Testis (tissue), 3 donors: ENCODE data around the gene KLHL29. TPM values are rescaled to one million over a fixed set of nuclear protein-coding genes. Genes with fewer than 3 reads are reported as not detected.

Experiments used
- DNase-seq: peaks from one replicate; pipeline ENCODE4 v3.0.0-alpha.2; 2019
- H3K27ac ChIP-seq, 2 donors: fragments of 200-600 bp; sonication (generic); one replicate each; pipeline ENCODE4 v1.5.1; 2019
- H3K27me3 ChIP-seq: fragments of 200-600 bp; sonication (generic); one replicate; pipeline ENCODE4 v1.5.1; 2019
- H3K36me3 ChIP-seq: fragments of 200-600 bp; sonication (generic); one replicate; pipeline ENCODE4 v1.5.1; 2017; ENCODE audit warnings: low read depth; ENCODE audit errors: missing control alignments
- H3K4me1 ChIP-seq: fragments of 200-600 bp; sonication (generic); one replicate; pipeline ENCODE4 v1.5.1; 2019
- H3K4me3 ChIP-seq, 2 donors: fragments of 200-600 bp; sonication (generic); one replicate each; pipeline ENCODE4 v1.5.1; 2017 to 2019
- H3K9me3 ChIP-seq: fragments of 200-600 bp; sonication (generic); one replicate; pipeline ENCODE4 v1.5.1; 2017
- POLR2A ChIP-seq: fragments of 450-650 bp; IDR thresholded peaks from one replicate; pipeline ENCODE4 v1.6.1; 2017; ENCODE audit warnings: antibody characterized with exemption, mild to moderate bottlenecking, moderate library complexity
- WGBS, 2 donors: methylation state at CpG; one replicate each; pipeline ENCODE4 v1.1.5; 2018; 5-methylcytosine and 5-hydroxymethylcytosine counted together
- intact Hi-C: fragments of 100-400 bp; cut with DNase I; formaldehyde crosslinking; loops from one replicate; pipeline ENCODE4 v1.15.1; 2023; ENCODE audit warnings: low total_unique reads
- polyA plus RNA-seq: library from polyadenylated mRNA; stranded (reverse); fragments of 350-450 nt; fragmentation: Illumina TruSeq; extraction: RNeasy Lipid Tissue Mini Kit (QIAGEN cat#74804); gene quantifications from one replicate; pipeline ENCODE4 v1.2.3, GENCODE V29; 2014; ENCODE audit warnings: low read depth, low replicate concordance; ENCODE audit not compliant: insufficient read depth
- total RNA-seq, 2 donors: library from RNA; depleted of rRNA; stranded (reverse); fragments of >200 nt; gene quantifications; one replicate each; pipeline ENCODE4 v1.2.3, GENCODE V29; 2016
- TF ChIP-seq, protein P1 (sequence below), 3 experiments: fragments of 450-650 bp in 2 of 3; fragments of 200-600 bp in 1 of 3; sonication (generic) in 1 of 3; IDR thresholded peaks; one replicate each; pipeline ENCODE4 v1.5.1; 2016 to 2019; ENCODE audit warnings: antibody characterized with exemption in 3 of 3, mild to moderate bottlenecking in 2 of 3, moderate library complexity in 1 of 3

KLHL29 gene
- total and polyA plus RNA-seq, 3 donors from 2014 or later: 3.3 to 10.9 (median 7.9) TPM

DNA sequence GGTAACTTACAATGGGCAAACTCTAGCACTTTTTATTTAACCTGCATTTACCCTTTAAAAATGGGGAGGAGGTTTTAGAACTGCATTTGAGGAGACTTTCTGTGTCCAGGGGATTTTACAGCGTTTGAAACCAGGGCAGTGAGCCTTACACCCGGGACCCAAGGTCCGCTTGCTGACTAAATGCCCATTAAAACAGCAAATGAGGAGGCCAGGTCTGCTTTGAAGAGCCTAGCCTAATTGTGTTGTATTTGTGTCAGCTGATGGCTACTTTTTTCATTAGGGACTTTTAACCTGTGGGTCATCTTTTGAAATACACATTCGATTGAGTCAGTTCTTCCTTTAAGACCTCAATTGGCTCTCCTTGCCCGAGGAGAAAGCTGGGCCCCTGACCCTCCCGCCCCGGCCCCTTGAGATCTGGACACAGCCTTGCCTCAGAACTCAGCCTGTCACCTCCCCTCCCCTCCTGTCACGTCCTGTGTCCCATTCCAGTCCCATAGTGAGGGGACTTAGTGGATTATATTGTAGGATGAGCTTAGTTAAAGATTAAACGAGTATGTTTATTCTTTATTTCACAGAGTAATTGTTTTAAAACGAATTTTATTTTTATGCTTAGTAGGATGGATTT, 69.0 kb downstream of the KLHL29 start:
- TF ChIP-seq, protein P1, sequence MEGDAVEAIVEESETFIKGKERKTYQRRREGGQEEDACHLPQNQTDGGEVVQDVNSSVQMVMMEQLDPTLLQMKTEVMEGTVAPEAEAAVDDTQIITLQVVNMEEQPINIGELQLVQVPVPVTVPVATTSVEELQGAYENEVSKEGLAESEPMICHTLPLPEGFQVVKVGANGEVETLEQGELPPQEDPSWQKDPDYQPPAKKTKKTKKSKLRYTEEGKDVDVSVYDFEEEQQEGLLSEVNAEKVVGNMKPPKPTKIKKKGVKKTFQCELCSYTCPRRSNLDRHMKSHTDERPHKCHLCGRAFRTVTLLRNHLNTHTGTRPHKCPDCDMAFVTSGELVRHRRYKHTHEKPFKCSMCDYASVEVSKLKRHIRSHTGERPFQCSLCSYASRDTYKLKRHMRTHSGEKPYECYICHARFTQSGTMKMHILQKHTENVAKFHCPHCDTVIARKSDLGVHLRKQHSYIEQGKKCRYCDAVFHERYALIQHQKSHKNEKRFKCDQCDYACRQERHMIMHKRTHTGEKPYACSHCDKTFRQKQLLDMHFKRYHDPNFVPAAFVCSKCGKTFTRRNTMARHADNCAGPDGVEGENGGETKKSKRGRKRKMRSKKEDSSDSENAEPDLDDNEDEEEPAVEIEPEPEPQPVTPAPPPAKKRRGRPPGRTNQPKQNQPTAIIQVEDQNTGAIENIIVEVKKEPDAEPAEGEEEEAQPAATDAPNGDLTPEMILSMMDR (IDR thresholded peaks at IDR 0.05): no peak
- intact Hi-C loops: no loop called here
- no peaks in the 10 kb centered on the region for H3K27me3 ChIP-seq
- H3K27ac ChIP-seq: no peak overlapping the region
- H3K4me3 ChIP-seq: no peak overlapping the region
- DNase-seq: no peak
- H3K36me3 ChIP-seq: no peaks in the 10 kb centered on the region
- no peaks in the 10 kb centered on the region for H3K9me3 ChIP-seq
- H3K4me1 ChIP-seq: no peaks in the 10 kb centered on the region
- WGBS, 2 donors: 73 to 77% methylated on average over 10 of the region's 10 CpGs

DNA sequence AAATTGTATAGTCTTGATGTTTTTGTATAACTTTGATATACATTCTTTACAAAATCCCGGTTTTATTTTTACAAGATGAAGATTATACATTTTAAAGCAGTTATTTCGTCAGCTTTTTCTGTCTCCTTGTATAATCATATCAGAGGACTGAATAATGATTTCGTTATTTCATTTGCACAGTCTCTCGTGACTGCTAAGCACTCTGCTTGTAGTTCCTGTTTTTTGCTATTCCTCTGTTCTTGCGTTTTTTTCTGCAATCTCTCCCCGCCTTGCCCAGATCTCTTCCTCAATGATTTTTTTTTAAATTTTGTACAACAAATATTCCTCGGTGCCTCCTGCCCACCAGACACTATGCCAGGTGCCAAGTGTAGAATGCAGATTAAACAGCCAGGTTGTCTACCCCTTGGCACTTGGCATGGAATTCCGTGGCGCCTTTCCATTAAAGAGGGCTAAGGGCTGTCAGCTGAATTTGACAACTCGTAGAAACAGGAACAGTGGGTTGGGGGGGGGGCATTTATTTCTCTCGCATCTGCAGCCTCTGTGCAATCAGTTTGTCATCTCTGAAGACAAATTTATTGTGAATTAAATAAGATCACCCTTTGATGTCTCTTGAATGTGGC, 69.6 kb downstream of the KLHL29 start:
- Histone ChIP-seq H3K4me3 (no peak overlapping the region), H3K4me1 (no peaks in the 10 kb centered on the region), H3K36me3 (no peaks in the 10 kb centered on the region), H3K27ac (no peak overlapping the region), H3K27me3 (no peaks in the 10 kb centered on the region), H3K9me3 (no peaks in the 10 kb centered on the region)
- WGBS, 2 donors: 87 to 91% methylated on average over 11 of the region's 11 CpGs
- TF ChIP-seq POLR2A: no peak
- TF ChIP-seq, protein P1 (IDR thresholded peaks at IDR 0.05): no peak
- intact Hi-C loops: no loop called here
- no peak for DNase-seq

DNA sequence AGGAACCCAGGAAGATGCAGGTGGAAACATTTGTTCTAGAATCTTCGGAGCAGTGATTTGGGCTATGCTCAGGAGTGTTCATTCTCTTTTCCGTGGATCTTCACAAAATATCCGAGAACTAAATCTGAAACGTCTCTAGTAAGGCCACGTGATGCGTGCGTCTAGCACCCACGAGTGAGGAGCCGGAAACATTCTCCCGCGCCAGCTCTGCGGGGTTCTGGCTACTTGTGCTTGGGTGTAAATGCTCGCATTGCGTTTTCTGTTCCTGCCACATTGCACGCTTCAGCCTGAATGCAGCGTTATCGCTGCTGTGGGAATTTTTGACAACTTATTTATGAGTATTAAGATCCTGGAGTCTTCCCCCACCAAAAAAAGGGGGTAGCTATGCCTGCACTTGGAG, 71.4 kb downstream of the KLHL29 start:
- Histone ChIP-seq H3K9me3 (no peaks in the 10 kb centered on the region), H3K4me3 (no peak overlapping the region), H3K27me3 (no peaks in the 10 kb centered on the region), H3K27ac (no peak overlapping the region), H3K36me3 (no peaks in the 10 kb centered on the region), H3K4me1 (no peaks in the 10 kb centered on the region)
- no peak for DNase-seq
- TF ChIP-seq POLR2A: no peak
- TF ChIP-seq, protein P1 (IDR thresholded peaks at IDR 0.05): no peak
- intact Hi-C loops: no loop called here
- WGBS, 2 donors: 96% methylated on average over 17 of the region's 17 CpGs

DNA sequence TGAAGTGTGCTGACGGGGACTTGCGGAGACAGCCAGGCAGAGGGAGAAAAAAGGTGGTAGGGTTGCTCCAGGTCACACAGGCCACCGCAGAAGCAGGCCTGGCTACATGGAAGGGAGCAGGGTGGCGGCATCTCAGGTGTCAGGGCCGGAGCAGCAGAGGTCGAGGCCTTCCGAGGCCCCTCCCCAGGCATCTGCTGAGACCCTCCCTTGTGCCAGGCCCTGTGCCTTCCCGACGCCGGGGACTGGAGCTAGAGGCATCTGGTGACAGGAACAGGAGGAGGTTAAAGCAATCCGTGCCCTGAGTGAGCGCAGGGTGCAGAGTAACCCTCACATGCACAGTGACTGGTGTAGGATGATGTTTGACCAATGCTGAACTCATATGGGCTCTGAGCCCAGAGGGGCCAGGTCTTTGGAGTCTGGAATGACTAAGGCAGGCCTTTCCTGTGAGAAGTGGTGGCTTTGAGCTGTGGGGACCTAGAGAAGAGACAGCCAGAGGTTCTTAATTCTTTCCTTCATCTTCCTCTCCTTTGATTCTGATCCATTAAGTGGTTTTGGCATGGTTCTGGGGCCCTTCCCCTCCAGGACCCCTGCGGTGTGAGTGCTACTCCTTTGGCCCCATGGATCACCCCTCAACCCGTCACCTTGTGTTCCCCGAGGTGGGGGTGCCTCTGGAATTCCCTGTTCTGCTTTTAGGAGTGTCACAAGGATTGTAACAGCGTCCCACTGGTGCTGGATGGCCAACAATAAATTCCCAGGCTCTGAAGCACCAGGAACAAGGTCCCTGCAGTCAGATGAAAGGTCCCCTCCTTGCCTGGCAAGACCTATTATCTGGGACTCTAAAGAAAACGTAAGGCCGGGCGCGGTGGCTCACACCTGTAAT, 72.1 kb downstream of the KLHL29 start:
- no peaks in the 10 kb centered on the region for H3K27me3 ChIP-seq
- 91 to 96% methylated on average over 18 to 20 of the region's 20 CpGs for whole genome bisulfite sequencing, 2 donors
- no peaks in the 10 kb centered on the region for H3K4me1 ChIP-seq
- no peaks in the 10 kb centered on the region for H3K36me3 ChIP-seq
- TF ChIP-seq, protein P1 (IDR thresholded peaks at IDR 0.05): no peak
- TF ChIP-seq POLR2A: no peak
- no peaks in the 10 kb centered on the region for H3K9me3 ChIP-seq
- no peak overlapping the region for H3K27ac ChIP-seq
- intact Hi-C loops: no loop called here
- H3K4me3 ChIP-seq: no peak overlapping the region
- DNase-seq: no peak
